GM23338 (cell line): Measurements from ENCODE around the gene PPM1F.

Experiments
- CREB1 ChIP-seq: fragments of 250-450 bp; sonication (Bioruptor Pico); IDR thresholded peaks from 2 replicates; pipeline ENCODE4 v1.5.0; 2020; ENCODE audit warnings: low read depth, mild to moderate bottlenecking, moderate library complexity
- CTCF ChIP-seq, 2 experiments: fragments of 200-600 bp in 1 of 2; sonication (generic) in 1 of 2; conservative IDR thresholded peaks; 2 replicates each; pipeline versions ENCODE4 v1.5.1 to v1.6.1; 2016 to 2017; ENCODE audit warnings: antibody characterized with exemption in 2 of 2, low read depth in 2 of 2, mild to moderate bottlenecking in 2 of 2, moderate library complexity in 1 of 2
- ETS1 ChIP-seq: IDR thresholded peaks from 2 replicates; pipeline ENCODE4 v1.6.1; 2016; ENCODE audit warnings: antibody characterized with exemption
- EZH2 ChIP-seq: fragments of 200-600 bp; sonication (generic); IDR thresholded peaks from one replicate; pipeline ENCODE4 v1.8.0; 2017; ENCODE audit warnings: antibody characterized with exemption, mild to moderate bottlenecking, low read depth; ENCODE audit not compliant: unreplicated experiment
- EZH2phosphoT487 ChIP-seq: fragments of 200-600 bp; sonication (generic); IDR thresholded peaks from one replicate; pipeline ENCODE4 v1.8.1; 2018; ENCODE audit warnings: antibody characterized with exemption; ENCODE audit not compliant: unreplicated experiment
- JUNB ChIP-seq: IDR thresholded peaks from one replicate; pipeline ENCODE4 v1.6.1; 2016; ENCODE audit warnings: antibody characterized with exemption; ENCODE audit not compliant: unreplicated experiment
- NANOG ChIP-seq: IDR thresholded peaks from 2 replicates; pipeline ENCODE4 v1.6.1; 2016; ENCODE audit warnings: antibody characterized with exemption, borderline replicate concordance
- POLR2AphosphoS5 ChIP-seq: IDR thresholded peaks from 2 replicates; pipeline ENCODE4 v1.6.1; 2016; ENCODE audit warnings: antibody characterized with exemption, low read depth
- REST ChIP-seq: IDR thresholded peaks from one replicate; pipeline ENCODE4 v1.6.1; 2018; ENCODE audit warnings: antibody characterized with exemption; ENCODE audit not compliant: unreplicated experiment
- STAT1 ChIP-seq: IDR thresholded peaks from one replicate; pipeline ENCODE4 v1.6.1; 2016; ENCODE audit warnings: antibody characterized with exemption; ENCODE audit not compliant: unreplicated experiment
- ZNF331 ChIP-seq: fragments of 250-450 bp; sonication (Bioruptor Pico); IDR thresholded peaks from 2 replicates; pipeline ENCODE4 v1.5.0; 2020; ENCODE audit warnings: low read depth, mild to moderate bottlenecking, moderate library complexity
- ZNF462 ChIP-seq: fragments of 250-450 bp; sonication (Bioruptor Pico); IDR thresholded peaks from 2 replicates; pipeline ENCODE4 v1.5.0; 2020; ENCODE audit warnings: mild to moderate bottlenecking, moderate library complexity

- no peak for TF ChIP-seq CREB1 (CRISPR knock-in tag)
- no peak for TF ChIP-seq CTCF (conservative IDR thresholded peaks at IDR 0.05; ENCODE audit: low read depth in 2 of 2)
- no peak for TF ChIP-seq EZH2
- TF ChIP-seq NANOG, result no peak
- no peak for TF ChIP-seq POLR2AphosphoS5
- no peak for TF ChIP-seq JUNB
- no peak for TF ChIP-seq EZH2phosphoT487
- no peak for TF ChIP-seq STAT1
- TF ChIP-seq REST, result no peak
- TF ChIP-seq ETS1, result no peak
- TF ChIP-seq ZNF331 (CRISPR knock-in tag), result no peak
- no peak for TF ChIP-seq ZNF462
Observed at GRCh38 chr22:21996175-21996720, 43.6 kb upstream of the PPM1F start.
